Nucleus accumbens (tissue), 56 donors: Measurements from ENCODE around the gene ST8SIA5.

Experiments
- DNase-seq, 56 donors: peaks; one replicate each; lab custom pipeline; 2025; lab: John Stamatoyannopoulos, UW

ST8SIA5 gene

DNA sequence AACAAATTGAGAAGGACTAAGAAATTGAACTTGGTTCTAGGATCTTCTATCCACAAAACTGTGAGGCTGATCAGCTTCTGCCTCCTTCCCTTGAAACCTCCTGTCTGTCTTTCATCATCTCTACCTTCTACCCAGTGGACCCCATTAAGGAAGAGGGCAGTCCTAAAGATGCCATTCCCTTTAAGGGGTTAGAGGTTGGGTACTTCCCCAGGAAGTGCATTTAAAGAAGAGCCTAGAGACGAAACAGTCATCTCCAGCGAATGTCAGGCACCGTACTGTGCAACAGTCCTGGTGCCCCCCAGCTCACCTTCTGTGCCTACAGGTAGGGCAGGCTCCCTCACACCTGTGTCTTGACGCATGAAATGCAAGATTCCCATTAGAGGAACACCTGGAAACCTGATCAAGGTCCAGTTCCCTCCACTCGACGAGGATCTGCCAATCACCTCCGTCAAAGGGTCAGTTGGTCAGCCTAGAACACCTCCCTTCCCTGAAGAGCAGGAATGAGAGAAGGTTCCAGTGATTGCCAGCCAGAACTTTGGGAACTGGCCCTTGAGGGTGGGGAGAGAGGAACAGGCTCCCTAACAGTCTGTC lies 120.7 kb downstream of the ST8SIA5 start:
- DNase-seq = no peak

DNA sequence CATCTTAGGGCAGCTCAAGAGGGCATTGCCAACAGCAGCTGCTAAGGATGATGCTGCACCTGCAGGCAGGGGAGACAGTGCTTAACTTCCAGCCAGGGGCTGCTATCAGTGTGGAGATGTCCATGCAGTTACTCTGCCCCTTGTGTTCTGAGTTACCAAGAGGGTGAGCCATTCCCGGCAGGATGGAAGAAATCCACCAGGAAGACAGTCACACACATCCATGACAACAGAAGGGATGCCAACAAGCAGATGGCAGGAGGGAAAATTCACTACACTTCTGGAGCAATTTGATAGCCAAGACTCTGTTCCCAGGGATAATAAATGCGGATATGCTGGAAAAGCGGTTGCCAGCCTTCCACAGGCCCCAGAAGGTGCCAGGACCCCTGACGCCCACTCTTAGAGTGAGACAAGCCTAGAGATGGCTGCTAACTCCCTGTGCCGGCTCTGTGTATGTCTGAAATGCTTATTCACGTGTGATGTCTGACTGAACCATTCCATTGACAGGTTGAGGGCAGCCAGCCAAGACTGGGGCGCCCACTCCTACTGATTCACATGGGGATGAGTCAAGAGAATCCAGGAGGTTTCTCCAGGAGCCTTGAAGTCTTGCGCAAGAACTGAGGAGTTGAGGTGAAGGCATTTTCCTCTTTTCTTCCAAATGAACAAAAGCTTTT lies 124.3 kb downstream of the ST8SIA5 start:
- peak in 37 of 56 donors; percentile 8 to 84 (median 44) for DNase-seq

DNA sequence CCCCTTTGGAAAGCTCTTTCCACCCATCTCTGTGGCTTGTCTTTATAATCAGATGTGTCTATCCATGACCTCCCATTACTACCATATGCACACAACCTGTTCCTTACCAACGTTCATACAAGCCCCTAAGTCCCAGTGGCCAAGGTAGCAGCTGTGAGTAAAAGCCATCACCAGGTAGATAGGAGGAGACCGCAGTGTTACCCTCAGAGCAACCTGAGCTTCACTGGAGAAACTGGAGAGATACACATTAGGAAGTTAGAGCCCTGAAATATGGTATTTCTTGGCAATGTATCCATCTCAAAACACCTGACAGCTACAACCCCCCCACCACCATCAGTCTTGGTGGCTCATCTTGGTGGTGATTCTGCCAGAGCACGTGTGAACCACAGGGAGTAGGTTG lies 125.9 kb downstream of the ST8SIA5 start:
- no peak for DNase-seq

DNA sequence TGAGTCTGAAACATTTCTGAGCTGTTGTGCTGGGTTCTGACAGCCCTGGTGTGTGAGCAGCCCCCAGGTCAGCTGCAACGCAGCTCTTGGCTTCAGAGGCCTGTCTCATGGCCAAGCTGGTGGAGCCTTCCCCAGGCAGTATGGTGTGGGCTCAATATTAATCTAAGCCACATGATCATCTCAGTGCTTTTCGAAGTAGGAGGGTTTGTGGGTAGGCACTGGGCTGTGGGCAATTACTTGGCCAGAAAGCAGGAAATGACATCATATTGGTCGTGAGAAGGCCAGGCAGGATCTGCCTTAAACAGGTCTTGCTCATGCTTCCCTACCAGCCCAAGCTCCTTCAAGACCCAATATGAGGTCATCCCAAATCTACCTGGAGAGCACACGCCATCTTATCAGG lies 126.7 kb downstream of the ST8SIA5 start:
- DNase-seq = no peak

DNA sequence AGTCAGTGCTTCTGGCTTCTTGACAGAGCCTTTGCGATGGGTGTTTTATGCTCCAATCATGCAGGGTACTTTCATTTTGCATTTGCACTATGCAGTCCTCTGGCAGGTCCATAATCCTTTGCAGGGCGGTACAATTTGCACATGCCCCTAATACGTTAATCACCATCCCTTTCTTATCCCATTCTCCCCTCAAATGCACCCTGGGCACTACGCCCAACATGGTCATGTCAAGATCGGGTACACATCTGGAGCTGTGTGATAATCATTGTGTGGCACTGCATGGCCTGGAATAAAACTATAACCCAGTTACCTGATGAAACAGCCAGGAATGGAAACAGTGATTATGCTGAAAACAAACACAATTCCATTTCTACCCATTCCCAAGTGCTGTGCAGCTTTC lies 127.5 kb downstream of the ST8SIA5 start:
- no peak for DNase-seq

DNA sequence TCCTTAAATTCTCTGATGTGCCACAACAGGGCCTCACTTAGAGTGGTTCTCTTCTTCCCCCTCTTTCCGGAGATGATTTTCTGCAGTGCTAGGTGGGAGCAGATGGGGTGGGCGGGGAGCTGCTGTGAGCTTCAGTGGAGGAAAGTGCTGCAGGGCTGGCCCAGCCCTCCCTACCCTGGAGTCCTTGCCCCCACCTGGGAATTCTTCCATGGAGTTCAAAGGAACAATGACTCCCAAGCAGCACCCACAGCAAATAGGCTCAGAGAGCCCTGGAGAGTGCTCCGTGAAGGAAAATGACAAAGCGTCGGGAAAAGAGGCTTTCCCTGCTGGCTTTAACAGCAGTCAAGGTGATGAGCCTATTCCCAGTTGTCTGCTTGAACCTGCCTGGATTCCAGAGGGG lies 128.6 kb downstream of the ST8SIA5 start:
- DNase-seq = peak in 17 of 56 donors; percentile 3 to 33 (median 12)

DNA sequence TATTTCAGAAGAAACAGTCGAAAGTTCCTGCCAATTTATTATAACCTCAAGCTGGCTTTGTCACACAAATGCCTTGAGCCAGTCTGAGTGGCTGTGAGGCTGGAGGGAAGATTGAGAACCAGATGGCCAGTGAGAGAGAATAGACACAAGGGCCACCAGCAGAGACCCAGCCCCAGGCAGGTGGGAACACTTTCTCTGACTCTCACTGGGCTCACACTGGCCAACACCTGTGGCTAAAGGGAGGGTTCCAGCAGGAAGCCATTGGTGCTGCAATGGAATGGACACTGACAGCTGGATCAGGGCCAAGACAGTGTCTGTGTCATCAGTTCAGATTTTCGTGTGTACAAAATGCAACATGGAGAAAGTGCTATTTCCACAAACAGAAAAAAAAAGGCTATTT lies 129.7 kb downstream of the ST8SIA5 start:
- DNase-seq = no peak

DNA sequence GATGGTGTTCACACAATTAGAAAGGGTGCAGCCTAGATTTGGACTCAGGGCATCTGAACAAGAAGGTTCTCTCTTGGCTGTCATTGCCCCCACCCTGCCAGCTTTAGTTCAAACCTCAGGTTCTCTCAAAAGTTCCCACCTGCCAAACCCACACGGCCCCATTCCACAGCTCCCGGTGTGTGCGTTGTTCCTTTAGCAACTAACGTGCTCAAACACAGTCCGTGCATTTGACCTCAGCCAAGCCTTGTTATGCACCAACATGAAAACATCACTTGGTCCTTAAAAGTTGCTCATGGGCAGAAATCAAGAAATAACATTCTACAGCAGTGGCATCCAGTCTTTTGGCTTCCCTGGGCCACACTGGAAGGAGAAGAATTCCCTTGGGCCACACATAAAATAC lies 131.8 kb downstream of the ST8SIA5 start:
- DNase-seq = no peak

DNA sequence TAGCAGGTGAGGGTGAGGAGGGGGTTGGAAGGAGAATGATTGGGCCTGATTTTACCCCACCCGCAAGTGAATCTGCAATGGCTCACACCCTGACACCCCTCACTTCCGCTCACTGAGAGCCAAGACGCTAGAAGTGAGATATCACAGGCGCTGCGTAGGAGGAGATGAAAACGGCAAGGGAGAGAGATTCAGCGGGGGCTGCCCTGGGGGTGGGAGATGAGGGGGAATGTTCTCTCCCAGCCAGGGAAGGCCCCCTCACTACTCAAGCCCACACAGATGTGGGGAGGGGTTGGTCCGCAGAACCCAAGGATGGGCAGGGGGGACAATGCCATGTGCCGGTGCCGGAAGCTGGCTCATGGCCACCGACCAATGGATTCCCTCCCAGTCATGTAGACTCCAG lies 132.7 kb downstream of the ST8SIA5 start:
- peak in 24 of 56 donors; percentile 9 to 74 (median 41) for DNase-seq

DNA sequence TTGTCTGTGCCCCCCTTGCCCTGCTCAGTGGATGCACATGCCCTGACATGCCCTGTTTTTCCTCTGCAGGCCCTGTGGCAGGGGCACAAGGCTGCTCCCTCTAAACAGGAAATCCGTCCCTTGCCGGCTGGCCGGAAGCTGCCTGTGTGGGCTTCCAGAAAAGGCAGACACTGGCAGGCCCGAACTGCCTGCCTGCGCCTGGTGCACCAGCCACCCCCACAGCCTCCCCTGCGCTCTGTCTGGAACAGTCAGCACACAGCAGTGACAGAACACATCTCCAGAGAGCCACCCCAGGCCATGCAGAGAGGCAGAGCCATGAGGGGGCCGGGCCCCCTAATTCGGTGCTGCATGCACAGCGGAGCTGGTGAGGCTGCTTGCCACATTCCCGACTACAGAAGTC lies 133.3 kb downstream of the ST8SIA5 start:
- peak in 38 of 56 donors; percentile 4 to 71 (median 28) for DNase-seq

DNA sequence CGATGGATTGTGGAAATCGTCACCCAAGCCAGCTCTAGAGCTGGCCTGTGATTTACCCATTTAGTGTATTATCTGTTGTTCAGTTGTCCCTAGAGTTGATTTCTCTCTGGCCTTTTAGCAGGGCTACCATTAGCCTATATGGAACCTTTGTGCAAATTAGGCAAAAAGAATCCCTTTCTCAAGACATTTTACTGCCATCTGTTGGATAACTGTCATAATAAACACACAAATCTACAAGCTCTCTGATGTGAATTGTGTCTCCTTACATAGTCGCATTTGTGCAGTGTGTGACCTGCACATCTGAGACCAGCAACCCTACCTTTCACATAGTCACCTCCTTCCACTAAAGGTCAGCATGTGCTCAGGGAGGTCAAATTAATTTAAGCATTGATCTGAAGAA lies 133.9 kb downstream of the ST8SIA5 start:
- no peak for DNase-seq

DNA sequence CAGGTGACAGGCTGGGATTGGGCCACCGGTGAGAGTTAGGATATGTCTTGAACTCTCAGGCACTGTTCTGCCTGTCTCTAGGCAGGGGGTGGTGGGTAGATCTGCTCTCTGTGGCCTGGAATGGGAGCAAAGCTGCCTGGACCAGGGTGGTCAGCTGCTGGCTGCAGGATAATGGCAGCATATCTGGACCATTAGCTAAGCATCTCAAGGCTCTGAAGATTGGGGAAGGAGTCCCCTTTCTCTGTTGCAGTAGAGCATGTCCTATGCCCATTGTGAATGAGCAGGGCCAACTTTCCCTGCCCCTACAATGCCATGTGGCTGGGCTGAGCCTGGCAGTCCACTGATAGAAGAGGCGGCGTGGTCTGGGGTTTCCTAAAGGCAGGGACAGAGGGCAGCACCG lies 134.4 kb downstream of the ST8SIA5 start:
- no peak for DNase-seq

DNA sequence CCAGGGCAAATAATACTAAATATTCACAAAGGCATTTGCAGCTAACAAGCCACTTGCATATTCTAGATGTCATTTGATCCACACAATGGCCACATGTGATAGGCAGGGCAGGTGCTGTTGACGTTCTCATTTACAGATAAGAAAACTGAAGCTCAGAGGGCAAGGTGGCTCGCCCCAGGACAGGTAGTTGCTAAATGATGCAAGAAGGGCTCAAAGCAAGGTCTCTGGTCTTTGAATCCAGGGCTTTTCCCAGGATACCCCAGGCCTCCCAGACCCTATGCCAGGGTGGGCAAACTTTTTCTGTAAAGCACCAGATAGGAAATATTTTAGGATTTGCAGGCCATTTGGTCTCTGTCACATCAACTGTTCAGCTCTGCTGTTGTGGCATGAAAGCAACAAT lies 135.0 kb downstream of the ST8SIA5 start:
- no peak for DNase-seq

DNA sequence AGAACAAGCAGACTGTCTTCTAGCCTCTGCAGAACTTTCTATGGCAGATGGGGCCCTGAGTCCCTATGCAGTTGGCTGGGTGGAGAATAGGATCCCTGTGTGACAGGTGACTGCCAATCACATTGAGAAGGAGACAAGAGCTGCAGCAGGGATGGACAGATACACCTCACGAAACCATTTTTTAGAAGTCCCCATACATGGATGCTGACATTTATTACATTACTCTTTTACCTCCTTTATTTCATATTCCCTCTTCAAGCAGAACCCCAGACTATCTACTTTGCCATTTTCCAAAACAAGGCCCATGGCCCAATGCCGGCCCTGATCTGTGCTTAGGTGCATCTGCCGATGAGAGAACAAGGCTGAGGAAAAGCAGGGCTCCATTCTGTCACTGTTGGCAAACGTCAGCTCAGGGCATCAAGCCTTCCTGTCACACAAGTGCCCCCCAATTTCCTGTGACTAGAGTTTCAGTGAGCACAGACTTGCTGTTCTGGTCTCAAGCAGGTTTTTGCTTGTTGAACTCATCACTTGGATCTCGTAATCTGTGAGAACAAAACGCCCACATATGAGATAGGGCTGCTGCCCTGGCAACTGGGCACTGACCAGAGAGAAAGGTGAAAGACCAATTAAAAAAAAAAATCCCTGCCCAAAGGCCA lies 135.6 kb downstream of the ST8SIA5 start:
- no peak for DNase-seq

DNA sequence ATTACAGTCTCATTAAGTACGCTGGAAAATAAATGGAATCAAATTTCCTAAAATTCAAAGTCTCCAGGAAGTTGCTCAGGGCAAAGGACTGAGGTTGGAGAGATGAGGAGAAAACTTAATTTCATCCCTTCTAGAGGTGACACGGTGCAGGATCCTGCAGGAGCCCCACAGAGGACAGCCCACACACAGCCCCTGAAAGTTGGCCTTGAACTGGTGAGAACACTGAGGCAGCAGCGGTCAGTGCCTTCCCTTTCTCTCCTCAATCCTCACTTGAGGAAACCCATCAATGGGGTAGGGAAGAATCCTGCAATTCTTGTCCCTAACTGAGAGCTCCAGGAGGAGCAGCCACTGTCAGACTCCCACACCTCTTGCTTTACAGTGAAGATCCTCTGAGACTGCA lies 137.3 kb downstream of the ST8SIA5 start:
- no peak for DNase-seq
